HG03280 (cell line): ENCODE measurements around the gene KAZN.

Experiments
- ATAC-seq: cut with Tn5 transposase; IDR thresholded peaks from one replicate; pipeline ENCODE4 v1.9.1; 2021; ENCODE audit warnings: mild to moderate bottlenecking, moderate library complexity; ENCODE audit not compliant: unreplicated experiment

KAZN gene

DNA sequence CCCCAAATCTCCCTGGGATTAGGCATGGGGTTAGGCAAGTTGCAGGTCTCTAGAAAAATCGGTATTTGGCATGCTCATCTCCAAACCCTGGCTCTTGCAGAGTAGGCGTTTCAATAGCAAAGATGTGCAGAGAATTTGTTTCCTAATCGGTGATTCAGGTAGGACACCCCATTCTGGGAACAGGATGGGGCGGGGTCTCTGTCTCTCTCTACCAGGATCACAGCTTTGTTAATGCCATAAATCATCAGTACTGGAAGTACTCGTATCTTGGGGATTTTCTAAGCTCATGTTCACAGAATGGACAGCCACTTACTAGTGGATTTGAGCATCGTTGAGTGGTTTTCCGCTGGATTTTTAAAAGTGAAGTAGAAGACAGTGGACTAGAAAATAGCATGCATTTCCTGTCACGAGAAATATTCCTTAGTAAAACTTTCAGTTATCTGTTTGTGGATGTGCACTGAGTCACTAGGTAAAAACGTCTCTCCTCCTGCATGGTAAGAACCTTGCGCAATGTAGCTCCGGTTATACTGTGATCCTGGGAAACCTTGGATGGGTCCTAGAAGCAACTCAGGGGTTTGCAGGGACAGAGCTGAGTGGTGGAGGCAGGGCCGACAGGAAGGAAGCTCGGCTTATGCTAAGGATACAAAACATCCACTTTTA lies 560.2 kb downstream of the KAZN start:
- no peak for ATAC-seq

DNA sequence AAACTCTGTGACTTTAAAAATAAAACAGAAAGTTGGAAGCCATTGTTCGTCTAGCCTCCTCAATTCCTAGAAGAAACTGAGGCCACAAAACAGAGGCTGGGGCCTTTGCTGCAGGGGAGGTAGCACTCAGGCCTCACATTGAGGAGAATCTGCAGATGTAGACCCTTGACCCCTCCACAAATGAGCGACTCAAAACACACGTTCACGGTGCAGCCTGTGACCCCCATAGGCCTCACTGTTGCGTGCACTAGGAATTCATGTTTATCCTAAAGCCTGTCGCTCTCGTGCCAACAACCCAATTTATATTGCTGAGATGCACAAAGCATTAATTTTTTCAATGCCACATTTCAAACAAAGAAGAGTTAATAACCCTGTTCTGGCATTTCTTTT lies 560.7 kb downstream of the KAZN start:
- no peak for ATAC-seq

DNA sequence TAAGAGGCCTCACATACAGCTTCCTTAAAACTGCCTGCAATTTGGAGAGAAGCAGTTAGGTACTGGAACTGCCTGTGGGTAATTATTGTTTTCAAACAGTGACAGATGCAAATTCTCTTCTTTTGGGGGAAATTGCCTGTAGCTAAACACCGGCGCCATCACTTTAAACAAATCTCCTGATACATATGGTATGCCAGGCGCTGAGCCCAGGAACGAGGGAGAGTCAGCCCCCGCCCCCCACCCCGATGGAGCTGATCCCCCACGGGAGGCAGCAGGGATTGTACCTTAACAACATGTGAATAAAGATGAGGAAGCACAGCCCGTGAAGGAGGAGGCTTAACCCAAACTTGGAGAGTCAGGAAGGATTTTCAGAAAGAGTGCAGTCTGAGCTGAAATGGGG lies 562.1 kb downstream of the KAZN start:
- no peak for ATAC-seq

DNA sequence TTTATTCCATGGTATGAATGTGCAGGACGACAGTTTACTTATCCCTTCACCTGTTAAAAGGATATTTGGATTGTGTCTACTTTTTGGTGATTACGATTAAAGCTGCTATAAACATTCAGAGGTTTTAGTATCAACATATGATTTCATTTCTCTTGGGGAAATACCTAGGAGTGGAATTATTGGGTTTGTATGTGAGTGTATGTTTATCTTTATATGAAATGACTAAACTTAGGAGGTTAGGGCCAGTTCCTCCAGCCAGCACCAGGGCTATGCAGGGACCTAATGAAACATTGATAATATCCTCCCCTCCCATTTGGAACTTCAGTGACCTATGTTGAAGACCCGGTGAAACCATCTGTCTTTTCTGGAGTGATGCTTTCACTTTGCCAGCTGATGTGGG lies 568.9 kb downstream of the KAZN start:
- no peak for ATAC-seq
